NCI-H2171 treated with DMSO at 0.1 percent for 48 hours (cell line): Measurements from ENCODE around the gene GFM2.
"Not testable (repeated sequence)": the region's sequence is repeated elsewhere in the genome, so short reads cannot be mapped to it uniquely, and the experiment has no call there.

ENCODE experiments used
- DNase-seq: peaks from one replicate; lab custom pipeline; 2025; lab: John Stamatoyannopoulos, UW

GFM2 gene

DNA sequence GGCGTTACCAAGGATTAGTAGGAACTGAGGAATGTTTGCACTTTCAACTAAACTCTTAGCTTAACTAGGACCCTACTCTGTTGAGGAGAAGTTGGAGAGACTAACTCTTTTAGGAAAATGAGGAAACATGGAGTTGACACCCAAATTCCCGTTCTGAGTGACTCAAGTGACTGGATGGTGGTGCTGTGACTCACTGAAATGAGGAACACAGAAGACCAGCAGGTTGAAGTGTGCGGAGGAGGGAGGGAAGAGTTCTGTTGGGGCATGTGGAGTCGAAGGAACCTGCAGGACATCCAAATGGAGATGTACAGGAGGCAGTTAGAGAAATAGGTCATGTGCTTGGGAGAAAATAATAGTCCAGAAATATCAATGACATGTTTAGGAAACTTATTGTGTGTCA lies 73.7 kb downstream of the GFM2 start:
- no peak for DNase-seq

DNA sequence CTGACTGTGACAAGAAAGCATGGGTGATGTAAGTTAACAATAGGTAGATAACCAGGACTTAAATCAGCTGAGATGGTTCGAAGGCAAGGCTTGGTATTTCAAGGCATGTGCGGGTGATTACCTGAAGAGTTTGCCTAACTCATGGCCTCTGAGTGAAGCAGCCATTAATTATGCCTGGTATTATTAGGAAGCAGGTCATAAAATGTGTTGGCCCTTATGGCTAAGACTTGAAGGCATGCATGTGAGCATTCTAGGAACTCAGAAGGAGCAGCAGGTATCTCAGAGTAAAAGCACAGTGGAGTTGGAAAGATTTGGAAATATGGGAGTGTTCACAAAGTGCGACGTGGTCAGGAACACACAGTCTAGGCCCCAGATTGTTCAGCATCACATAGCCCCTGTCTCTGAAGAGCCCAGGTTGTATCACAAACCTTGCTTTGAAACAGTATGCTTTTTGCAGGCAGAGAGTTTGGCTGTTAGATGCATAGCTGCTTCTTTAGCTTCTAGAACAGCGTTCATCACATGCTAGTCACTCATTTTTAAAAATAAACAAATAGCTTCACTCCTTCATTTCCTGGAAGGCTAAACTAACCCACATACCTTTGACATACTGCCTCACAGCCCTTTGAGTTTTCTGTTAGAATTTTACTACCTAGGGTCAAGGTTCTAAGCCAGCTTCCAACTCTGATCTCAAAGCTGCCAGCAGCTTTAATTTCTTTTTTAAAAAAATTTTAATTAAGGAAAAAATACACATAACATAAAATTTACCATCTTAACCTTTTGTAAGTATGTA lies 79.8 kb downstream of the GFM2 start:
- no peak for DNase-seq

DNA sequence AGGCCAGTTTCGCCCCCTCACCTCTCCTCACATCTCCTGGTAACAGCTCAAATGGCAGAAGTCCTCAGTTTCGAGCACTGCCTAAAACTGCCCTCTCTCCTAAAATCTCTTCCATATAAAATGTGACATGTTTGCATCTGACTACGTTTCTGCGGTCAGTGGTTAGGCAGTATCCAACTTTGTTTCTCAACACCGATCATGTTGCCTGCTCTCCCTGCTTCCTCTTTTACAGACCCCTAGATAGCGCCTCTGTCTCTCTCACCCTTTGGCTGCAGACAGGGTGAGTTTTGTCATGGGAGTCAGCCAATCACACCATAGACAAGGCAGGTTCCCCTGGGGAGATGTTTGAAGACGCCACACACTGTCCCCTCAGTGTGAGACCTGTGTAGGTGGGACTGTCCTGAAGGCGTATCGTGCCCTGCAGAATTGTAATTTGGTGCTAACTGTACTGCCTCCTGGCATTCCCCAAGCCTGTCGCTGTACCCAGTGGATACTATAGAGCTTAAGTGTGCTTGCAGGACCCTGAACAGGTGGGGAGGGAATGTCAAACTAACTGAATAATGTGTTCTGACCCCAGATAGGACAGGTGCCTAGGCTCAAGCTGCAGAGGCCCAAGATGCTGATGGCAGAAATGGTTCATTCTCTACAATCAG lies 80.8 kb downstream of the GFM2 start:
- no peak for DNase-seq

DNA sequence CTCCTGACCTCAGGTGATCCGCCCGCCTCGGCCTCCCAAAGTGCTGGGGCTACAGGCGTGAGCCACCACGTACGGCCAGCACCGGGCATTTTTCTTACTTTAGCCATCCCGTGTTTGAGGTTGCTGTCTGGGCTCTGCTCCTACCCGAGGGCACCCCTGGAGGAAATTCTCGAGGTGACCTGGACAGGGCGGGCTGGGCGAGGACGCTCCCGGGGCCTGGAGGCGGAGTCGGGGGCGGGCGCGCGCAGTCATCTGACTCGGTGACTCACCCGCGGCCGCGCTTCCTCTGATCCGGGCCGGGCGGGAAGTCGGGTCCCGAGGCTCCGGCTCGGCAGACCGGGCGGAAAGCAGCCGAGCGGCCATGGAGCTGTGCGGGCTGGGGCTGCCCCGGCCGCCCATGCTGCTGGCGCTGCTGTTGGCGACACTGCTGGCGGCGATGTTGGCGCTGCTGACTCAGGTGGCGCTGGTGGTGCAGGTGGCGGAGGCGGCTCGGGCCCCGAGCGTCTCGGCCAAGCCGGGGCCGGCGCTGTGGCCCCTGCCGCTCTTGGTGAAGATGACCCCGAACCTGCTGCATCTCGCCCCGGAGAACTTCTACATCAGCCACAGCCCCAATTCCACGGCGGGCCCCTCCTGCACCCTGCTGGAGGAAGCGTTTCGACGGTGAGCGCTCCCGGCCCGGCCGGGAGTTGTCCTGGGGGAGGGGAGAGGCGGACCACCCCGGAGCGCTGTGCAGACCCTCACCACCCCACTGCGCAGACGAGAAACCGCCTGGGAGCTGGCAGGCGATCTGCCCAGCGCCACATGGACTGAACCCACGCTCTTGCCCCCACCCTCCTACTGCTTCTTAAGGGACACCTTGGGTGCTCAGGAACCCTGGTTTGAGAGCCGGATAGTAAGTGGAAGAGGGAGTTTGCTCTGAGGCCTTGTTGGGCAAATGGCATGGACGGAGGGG lies 81.7 kb downstream of the GFM2 start, which contains the start of gene HEXB:
Gene HEXB (plus strand): TSS at position 334 of the 952 bp plus-strand sequence. CDS start 28 bp downstream, at position 362.
- peak; percentile 45 for DNase-seq

DNA sequence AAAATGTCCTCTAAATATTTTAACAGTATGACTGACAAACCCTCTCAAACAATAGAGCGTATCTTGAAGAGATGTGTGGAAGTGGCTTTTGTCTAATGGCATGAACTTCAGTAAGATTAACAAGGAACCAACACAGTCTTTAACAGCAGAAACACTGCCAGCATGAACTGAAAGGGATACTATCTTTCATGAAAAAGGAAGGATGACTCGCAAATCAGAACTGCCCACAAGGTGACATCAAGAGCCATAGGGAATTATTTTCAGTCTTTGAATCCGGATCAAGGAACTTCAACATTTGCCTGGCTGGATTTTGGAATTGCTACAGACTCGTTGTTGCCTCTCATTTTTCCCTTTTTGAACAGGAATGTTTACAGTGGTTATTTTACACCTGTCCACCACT lies 87.0 kb downstream of the GFM2 start:
- DNase-seq, result no peak

DNA sequence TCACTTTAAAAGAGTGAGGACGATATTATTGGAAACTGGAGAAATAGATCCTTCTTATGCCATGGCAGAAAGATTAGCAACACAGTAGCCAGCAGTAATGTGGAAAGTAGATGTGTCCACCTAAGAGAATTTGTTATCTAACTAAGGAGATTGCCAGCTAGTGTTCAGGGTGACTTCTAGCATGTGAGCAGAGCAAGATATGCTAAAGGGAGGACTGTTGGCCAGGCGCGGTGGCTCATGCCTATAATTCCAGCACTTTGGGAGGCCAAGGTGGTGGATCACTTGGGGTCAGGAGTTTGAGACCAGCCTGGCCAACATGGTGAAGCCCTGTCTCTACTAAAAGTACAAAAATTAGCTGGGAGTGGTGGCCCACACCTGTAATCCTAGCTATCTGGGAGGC lies 87.6 kb downstream of the GFM2 start:
- DNase-seq, result not testable (repeated sequence)

DNA sequence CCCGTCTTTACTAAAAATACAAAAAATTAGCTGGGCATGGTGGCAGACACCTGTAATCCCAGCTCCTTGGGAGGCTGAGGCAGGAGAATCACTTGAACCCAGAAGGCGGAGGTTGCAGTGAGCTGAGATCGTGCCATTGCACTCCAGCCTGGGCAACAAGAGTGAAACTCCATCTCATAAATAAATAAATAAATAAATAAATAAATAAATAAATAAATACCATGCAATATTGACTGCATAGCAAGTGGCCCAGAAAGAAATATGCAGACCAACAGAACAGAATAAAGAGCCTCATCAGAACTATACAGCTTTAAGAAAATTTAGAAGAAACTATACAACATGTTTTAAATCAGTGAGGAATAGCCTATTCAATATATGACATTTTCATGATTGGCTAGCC lies 88.8 kb downstream of the GFM2 start:
- DNase-seq, result not testable (repeated sequence)

DNA sequence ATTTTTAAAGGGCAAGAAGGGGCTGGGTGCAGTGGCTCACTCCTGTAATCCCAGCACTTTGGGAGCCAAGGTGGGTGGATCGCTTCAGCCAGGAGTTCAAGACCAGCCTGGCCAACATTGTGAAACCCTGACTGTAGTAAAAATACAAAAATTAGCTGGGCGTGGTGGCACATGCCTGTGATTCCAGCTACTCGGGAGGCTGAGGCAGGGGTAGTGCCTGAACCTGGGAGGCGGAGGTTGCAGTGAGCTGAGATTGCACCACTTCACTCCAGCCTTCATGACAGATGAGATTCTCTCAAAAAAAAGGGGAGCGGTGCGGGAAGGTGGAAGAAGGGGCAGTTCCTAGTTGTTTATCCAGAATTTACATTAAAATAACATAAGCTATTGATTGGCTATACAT lies 90.5 kb downstream of the GFM2 start:
- not testable (repeated sequence) for DNase-seq

DNA sequence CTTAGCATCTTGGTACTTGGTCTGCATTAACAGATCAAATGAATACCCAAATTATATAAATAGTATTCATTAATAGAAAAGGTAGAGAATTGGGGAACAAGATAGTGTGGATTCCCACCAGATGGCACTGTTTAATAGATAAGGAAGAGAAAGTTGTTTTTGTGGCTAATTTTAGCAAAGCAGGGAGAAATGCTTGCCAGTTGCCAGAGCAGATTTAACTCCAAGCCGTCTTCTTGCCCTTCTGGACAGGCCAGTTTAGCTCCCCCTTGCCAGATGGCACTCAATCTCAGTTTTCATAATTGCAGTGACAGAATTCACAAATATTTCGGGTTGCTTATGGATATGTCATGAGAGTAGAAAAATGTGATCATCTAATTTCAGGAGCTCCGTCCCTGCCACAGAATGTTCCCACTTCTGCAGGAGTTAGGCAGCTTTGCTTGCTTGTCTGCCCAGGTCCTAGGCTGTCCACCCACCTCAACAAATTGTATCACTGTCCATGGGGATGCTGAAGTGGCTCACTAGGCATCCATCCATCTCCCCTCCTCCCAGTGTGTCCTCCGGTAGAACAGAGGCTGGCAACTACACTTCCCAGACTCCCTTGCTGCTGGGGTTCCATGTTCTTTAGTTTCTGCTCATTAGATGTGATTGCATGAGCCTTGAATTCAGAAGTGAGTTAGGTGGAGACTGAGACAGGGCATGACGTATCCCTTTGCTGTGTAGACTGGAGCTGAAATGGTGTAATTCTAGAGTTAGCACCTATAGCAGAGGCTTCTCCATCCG lies 93.7 kb downstream of the GFM2 start:
- peak; percentile 53 for DNase-seq

DNA sequence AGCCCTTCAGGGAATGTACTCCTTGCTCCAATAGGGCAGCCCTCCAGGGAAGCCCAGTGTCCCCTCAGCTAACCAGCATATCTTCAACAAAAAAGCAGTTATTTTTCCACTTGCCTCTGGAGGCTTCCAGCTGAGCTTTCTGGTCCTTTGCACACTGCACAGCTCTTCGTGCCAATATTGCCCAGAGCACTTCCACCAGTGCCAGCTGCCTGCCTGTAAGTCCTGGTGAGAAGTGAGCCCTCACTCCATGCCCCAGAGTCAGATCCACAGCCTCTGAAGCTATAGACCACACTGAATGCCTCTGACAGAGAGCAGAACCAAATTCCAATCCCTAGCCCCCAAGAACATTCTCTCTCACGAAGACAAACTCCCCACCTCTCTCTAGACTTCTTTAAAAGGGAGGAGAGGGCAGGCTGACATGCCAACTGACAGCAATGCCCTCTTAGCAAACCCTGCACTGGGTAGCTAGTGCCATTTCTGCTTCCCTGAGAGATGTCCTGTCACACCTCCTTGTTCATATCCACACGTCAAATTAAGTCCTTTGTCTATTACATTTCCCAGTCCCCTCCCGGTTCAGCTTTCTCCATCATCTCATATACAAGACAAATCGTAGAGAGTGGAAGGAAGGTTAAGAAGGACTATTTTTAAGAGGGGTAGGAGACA lies 94.6 kb downstream of the GFM2 start:
- DNase-seq, result no peak
